DND-41 (cell line): ENCODE results near the gene CTNNA1.

ENCODE experiments used
- ATAC-seq: fragments of 200-7000 bp; cut with Tn5 transposase; 3 replicates; pipeline ENCODE4 v1.9.1; 2021; ENCODE audit warnings: low read depth; ENCODE audit not compliant: insufficient read depth
- DNase-seq: peaks from one replicate; pipeline ENCODE4 v3.0.0-alpha.2; 2020
- H2AFZ ChIP-seq: 2 replicates; pipeline ENCODE4 v1.6.0; 2012; ENCODE audit warnings: low read depth, low read length
- H3K27ac ChIP-seq: 2 replicates; pipeline ENCODE4 v1.5.1; 2012; ENCODE audit warnings: low read length, inconsistent platforms
- H3K27me3 ChIP-seq: fragments of 200-600 bp; sonication (generic); 2 replicates; pipeline ENCODE4 v1.6.0; 2012; ENCODE audit warnings: low read length, mild to moderate bottlenecking, inconsistent platforms; ENCODE audit not compliant: insufficient read depth, poor library complexity
- H3K36me3 ChIP-seq: 2 replicates; pipeline ENCODE4 v1.5.1; 2012; ENCODE audit warnings: low read length, inconsistent platforms; ENCODE audit not compliant: insufficient read depth
- H3K4me1 ChIP-seq: 2 replicates; pipeline ENCODE4 v1.5.1; 2012; ENCODE audit warnings: mild to moderate bottlenecking, low read length; ENCODE audit not compliant: insufficient read depth
- H3K4me2 ChIP-seq: 2 replicates; pipeline ENCODE4 v1.6.0; 2012; ENCODE audit warnings: mild to moderate bottlenecking, moderate library complexity, low read length, inconsistent platforms; ENCODE audit not compliant: insufficient read depth
- H3K4me3 ChIP-seq, 2 experiments: fragments of 200-600 bp in 1 of 2; shearing (Covaris generic) in 1 of 2; 2 replicates each; pipeline ENCODE4 v1.5.1; 2012 to 2016; ENCODE audit warnings: inconsistent platforms in 2 of 2, low read length in 2 of 2, mild to moderate bottlenecking in 2 of 2, low read depth in 1 of 2, moderate library complexity in 1 of 2
- H3K79me2 ChIP-seq: 2 replicates; pipeline ENCODE4 v1.6.0; 2012; ENCODE audit warnings: low read length, inconsistent platforms; ENCODE audit not compliant: insufficient read depth
- H3K9ac ChIP-seq: 2 replicates; pipeline ENCODE4 v1.6.0; 2012; ENCODE audit warnings: low read depth, mild to moderate bottlenecking, inconsistent platforms, low read length, moderate library complexity
- H3K9me3 ChIP-seq: 2 replicates; pipeline ENCODE4 v1.5.1; 2012; ENCODE audit warnings: low read length, moderate library complexity, mild to moderate bottlenecking, inconsistent platforms; ENCODE audit not compliant: insufficient read depth, severe bottlenecking
- H4K20me1 ChIP-seq: 2 replicates; pipeline ENCODE4 v1.6.0; 2012; ENCODE audit warnings: low read length; ENCODE audit not compliant: insufficient read depth
- EZH2 ChIP-seq: IDR thresholded peaks from 3 replicates; pipeline ENCODE4 v1.6.1; 2012; ENCODE audit warnings: borderline replicate concordance, low read depth, mild to moderate bottlenecking, moderate library complexity, low read length, inconsistent platforms; ENCODE audit not compliant: severe bottlenecking
- TF ChIP-seq, protein P1 (sequence below): IDR thresholded peaks from 2 replicates; pipeline ENCODE4 v1.5.1; 2012; ENCODE audit warnings: borderline replicate concordance, low read length, moderate library complexity, mild to moderate bottlenecking; ENCODE audit not compliant: poor library complexity, severe bottlenecking; ENCODE audit errors: extremely low read depth

The CTNNA1 gene

DNA sequence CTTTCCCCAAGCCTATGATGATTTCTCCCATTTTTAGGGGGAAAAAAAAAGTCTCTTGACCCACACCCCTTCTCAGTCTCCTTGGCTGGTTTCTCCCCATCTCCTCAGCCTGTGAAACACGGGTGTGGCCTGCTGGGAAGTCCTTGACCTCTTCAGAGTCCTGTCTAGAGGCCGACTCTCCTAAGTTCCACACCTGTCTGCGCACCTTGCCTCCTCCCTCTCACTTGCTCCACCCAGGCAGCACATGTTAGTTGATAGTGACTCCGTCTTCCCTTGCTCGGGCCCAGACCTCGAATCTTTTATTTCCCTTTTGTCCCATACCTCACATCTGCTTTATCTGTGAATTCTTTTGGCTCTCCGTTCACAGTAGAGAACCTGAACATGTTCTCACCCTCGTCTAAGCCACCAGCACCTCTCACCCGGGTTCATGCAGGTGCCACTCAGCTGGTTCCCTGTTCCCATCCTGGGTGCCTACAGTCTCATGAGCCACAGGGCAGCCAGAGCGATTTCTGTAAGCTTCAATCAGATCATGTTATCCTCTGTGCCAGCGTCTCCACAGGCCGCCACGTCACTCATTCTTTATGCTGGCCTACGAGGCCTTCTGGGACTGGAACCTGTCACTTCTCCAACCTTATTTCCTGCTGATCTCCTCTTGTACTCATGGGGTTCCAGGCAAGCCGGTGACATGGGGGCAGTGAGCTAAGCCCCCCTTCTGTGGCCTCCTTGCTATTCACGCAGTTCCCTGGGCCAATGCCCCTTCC lies 173.6 kb downstream of the CTNNA1 start:
- H3K79me2 ChIP-seq = no peaks in the 10 kb centered on the region
- no peak overlapping the region for H3K4me3 ChIP-seq
- H2AFZ ChIP-seq = no peak overlapping the region
- no peaks in the 10 kb centered on the region for H3K27me3 ChIP-seq
- no peaks in the 10 kb centered on the region for H3K9me3 ChIP-seq
- H3K4me2 ChIP-seq = no peak overlapping the region
- H3K9ac ChIP-seq = no peak overlapping the region
- no peaks in the 10 kb centered on the region for H3K4me1 ChIP-seq
- DNase-seq (no peak), ATAC-seq (no peak)
- no peaks in the 10 kb centered on the region for H4K20me1 ChIP-seq
- no peak overlapping the region for H3K27ac ChIP-seq
- no peaks in the 10 kb centered on the region for H3K36me3 ChIP-seq
- TF ChIP-seq, protein P1, sequence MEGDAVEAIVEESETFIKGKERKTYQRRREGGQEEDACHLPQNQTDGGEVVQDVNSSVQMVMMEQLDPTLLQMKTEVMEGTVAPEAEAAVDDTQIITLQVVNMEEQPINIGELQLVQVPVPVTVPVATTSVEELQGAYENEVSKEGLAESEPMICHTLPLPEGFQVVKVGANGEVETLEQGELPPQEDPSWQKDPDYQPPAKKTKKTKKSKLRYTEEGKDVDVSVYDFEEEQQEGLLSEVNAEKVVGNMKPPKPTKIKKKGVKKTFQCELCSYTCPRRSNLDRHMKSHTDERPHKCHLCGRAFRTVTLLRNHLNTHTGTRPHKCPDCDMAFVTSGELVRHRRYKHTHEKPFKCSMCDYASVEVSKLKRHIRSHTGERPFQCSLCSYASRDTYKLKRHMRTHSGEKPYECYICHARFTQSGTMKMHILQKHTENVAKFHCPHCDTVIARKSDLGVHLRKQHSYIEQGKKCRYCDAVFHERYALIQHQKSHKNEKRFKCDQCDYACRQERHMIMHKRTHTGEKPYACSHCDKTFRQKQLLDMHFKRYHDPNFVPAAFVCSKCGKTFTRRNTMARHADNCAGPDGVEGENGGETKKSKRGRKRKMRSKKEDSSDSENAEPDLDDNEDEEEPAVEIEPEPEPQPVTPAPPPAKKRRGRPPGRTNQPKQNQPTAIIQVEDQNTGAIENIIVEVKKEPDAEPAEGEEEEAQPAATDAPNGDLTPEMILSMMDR = no peak
- no peak for TF ChIP-seq EZH2

DNA sequence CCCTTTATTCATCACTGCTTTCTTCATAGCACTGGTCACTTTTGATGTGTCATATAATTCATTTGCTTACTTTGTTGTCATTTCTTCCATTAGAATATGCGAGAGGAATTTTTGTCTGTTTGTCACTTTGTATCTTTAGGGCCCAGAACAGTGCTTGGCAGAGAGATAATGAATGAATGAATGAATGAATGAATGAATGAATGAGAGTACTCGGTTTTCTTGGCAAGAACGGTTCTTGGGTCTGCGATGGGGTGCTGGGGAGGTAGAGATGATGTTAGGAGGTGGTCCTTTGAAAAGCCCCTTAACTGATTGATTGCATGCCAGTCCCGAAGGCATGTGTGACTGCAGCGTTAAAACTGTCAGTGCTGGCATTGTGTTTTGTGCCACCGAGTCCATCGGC lies 174.3 kb downstream of the CTNNA1 start:
- Histone ChIP-seq H3K36me3 (no peaks in the 10 kb centered on the region), H2AFZ (no peak overlapping the region), H3K9ac (no peak overlapping the region), H3K27ac (no peak overlapping the region), H3K4me3 (no peak overlapping the region), H4K20me1 (no peaks in the 10 kb centered on the region; the same call in 1 of the 2 replicates), H3K4me1 (no peaks in the 10 kb centered on the region), H3K9me3 (no peaks in the 10 kb centered on the region), H3K4me2 (no peak overlapping the region), H3K27me3 (no peaks in the 10 kb centered on the region), H3K79me2 (no peaks in the 10 kb centered on the region)
- TF ChIP-seq, protein P1 = no peak
- no peak for TF ChIP-seq EZH2
- ATAC-seq (no peak), DNase-seq (no peak)

DNA sequence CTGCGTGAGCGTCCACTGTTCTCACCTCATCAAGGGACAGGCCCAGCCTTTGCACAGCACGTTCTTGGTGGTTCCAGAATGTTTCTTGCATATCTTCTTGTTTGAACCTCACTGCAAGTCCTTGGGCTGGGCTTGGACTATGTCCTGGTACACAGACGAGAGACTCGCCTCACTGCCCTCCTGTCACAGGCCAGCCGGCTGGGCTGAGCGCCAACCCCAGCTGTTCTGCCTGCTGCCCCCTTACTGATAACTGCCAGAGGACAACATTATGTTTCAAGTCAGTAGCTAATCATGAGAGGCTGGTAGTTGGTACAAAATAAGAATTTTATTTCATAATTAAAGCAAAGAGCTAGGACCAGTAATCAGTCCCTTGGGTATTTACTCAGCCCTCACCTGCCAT lies 174.8 kb downstream of the CTNNA1 start:
- H3K36me3 ChIP-seq = no peaks in the 10 kb centered on the region

More for the DNA sequence above, 174.8 kb downstream of the CTNNA1 start:
- Histone ChIP-seq H3K27me3 (no peaks in the 10 kb centered on the region), H3K4me3 (no peak overlapping the region), H3K9ac (no peak overlapping the region), H3K4me1 (no peaks in the 10 kb centered on the region), H3K79me2 (no peaks in the 10 kb centered on the region), H3K9me3 (no peaks in the 10 kb centered on the region), H3K4me2 (no peak overlapping the region), H2AFZ (no peak overlapping the region), H3K27ac (no peak overlapping the region), H4K20me1 (no peaks in the 10 kb centered on the region; the same call in 1 of the 2 replicates)
- DNase-seq = no peak
- no peak for ATAC-seq
- no peak for TF ChIP-seq EZH2
- TF ChIP-seq, protein P1 = no peak
